ENCODE data around the gene PLIN5. TPM values are rescaled to one million over a fixed set of nuclear protein-coding genes. Genes with fewer than 3 reads are reported as not detected.

Gene PLIN5
- total and polyA plus RNA-seq, 2 donors (not counting 1 experiment from before 2014, with no cell fraction given), result not detected

GRCh38 chr19:4533334-4533733 is 1.7 kb downstream of the PLIN5 start:
- Histone ChIP-seq H3K27ac (ENCODE audit: insufficient read depth, low read length) (no peak overlapping the region), H3K9me3 (ENCODE audit: control insufficient read depth, insufficient read depth, low read depth, low read length) (no peaks in the 10 kb centered on the region), H3K4me2 (ENCODE audit: extremely low read depth, insufficient read depth, low read length) (no peak overlapping the region), H3K9ac (ENCODE audit: insufficient read depth, low read length) (no peak overlapping the region), H3K79me2 (ENCODE audit: control insufficient read depth, insufficient read depth, low read length) (no peaks in the 10 kb centered on the region), H3K36me3 (ENCODE audit: control insufficient read depth, insufficient read depth, low read length) (no peaks in the 10 kb centered on the region), H3K4me3 (replicated peaks in 1 of 4; ENCODE audit: control extremely low read depth in 1 of 4, insufficient read depth in 1 of 4, low read depth in 3 of 4, low read length in 4 of 4) (no peak overlapping the region), H3K4me1 (ENCODE audit: control insufficient read depth, extremely low read depth, insufficient read depth, low read length) (no peaks in the 10 kb centered on the region), H3K27me3 (ENCODE audit: control insufficient read depth, insufficient read depth, low read length) (peaks cover 7% of the 10 kb centered on the region), H2AFZ (ENCODE audit: low read length) (no peak overlapping the region), H4K20me1 (ENCODE audit: control insufficient read depth, extremely low read depth, insufficient read depth, low read length) (no peaks in the 10 kb centered on the region)
- no peak for DNase-seq (ENCODE audit: low read depth in 2 of 2)
- TF ChIP-seq EZH2 (IDR thresholded peaks at IDR 0.05; ENCODE audit: low read length, missing control alignments), result no peak
- no peak for TF ChIP-seq CTCF (conservative IDR thresholded peaks at IDR 0.05 in 1 of 2, IDR thresholded peaks at IDR 0.05 in 1 of 2; ENCODE audit: low read depth in 1 of 2, low read length in 2 of 2)

DNA sequence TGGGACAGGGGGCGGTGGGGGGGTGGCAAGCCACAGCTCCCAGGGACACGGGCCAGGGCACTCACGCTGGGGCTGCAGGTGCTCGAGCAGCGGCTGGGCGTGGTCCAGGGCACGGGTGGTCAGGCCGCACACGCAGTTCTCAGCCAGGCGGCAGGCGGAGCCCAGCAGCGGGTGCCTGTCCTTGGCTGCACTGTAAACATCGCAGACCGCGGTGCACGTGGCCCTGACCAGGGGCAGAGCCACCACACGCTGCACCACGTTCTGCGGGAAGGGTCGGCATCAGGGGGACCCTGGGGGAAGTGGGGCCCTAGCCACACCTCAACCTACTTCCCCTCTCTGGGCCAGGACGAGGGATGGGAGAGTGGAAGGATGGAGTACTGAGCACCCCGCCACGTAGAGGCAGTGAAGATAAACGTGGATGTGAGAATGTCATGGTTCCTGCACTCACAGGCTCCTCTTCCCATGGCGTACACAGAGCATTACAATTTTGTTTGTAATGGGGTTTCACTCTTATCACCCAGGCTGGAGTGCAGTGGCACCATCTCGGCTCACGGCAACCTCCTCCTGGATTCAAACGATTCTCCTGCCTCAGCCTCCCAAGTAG is 3.4 kb downstream of the PLIN5 start:
- Histone ChIP-seq H4K20me1 (ENCODE audit: control insufficient read depth, extremely low read depth, insufficient read depth, low read length) (no peaks in the 10 kb centered on the region), H3K27me3 (ENCODE audit: control insufficient read depth, insufficient read depth, low read length) (peaks cover 7% of the 10 kb centered on the region), H3K4me1 (ENCODE audit: control insufficient read depth, extremely low read depth, insufficient read depth, low read length) (no peaks in the 10 kb centered on the region), H3K27ac (ENCODE audit: insufficient read depth, low read length) (no peak overlapping the region), H3K4me2 (ENCODE audit: extremely low read depth, insufficient read depth, low read length) (no peak overlapping the region), H2AFZ (ENCODE audit: low read length) (no peak overlapping the region), H3K36me3 (ENCODE audit: control insufficient read depth, insufficient read depth, low read length) (no peaks in the 10 kb centered on the region), H3K9ac (ENCODE audit: insufficient read depth, low read length) (no peak overlapping the region), H3K9me3 (ENCODE audit: control insufficient read depth, insufficient read depth, low read depth, low read length) (no peaks in the 10 kb centered on the region), H3K4me3 (replicated peaks in 1 of 4; ENCODE audit: control extremely low read depth in 1 of 4, insufficient read depth in 1 of 4, low read depth in 3 of 4, low read length in 4 of 4) (no peak overlapping the region), H3K79me2 (ENCODE audit: control insufficient read depth, insufficient read depth, low read length) (no peaks in the 10 kb centered on the region)
- TF ChIP-seq EZH2 (IDR thresholded peaks at IDR 0.05; ENCODE audit: low read length, missing control alignments), result no peak
- no peak for TF ChIP-seq CTCF (conservative IDR thresholded peaks at IDR 0.05 in 1 of 2, IDR thresholded peaks at IDR 0.05 in 1 of 2; ENCODE audit: low read depth in 1 of 2, low read length in 2 of 2)
- no peak for DNase-seq (ENCODE audit: low read depth in 2 of 2)

DNA sequence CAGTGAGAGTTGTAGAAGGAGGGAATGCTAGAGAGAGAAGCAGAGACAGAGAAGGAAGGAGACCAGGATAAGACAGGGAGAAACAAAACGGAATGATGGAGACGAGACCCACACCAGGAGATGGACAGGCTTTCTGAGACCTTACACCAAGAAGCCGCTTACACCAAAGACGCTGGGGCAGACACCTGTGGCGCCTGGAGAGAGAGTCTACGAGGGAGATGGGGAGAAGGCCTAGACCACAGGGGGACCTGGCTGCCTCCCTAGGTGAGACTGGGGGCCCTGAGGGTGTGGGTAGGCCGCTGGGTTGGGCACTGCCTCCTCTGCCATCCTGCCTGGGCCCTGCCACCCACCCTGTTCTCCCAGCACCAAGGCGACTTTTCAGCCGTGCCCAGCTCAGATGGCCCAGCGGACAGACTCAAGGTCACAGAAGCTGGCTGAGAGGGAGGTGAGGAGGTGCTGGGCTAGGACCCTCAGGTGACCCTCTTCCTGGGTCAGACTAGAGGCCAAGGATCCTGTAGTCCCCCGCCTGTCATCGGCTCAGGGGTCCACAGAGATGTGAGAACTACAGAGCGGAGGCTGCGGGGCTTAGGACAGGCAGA is 5.0 kb downstream of the PLIN5 start:
- Histone ChIP-seq H3K4me3 (replicated peaks in 1 of 4; ENCODE audit: control extremely low read depth in 1 of 4, insufficient read depth in 1 of 4, low read depth in 3 of 4, low read length in 4 of 4) (no peak overlapping the region), H3K79me2 (ENCODE audit: control insufficient read depth, insufficient read depth, low read length) (no peaks in the 10 kb centered on the region), H3K9ac (ENCODE audit: insufficient read depth, low read length) (no peak overlapping the region), H3K36me3 (ENCODE audit: control insufficient read depth, insufficient read depth, low read length) (no peaks in the 10 kb centered on the region), H3K9me3 (ENCODE audit: control insufficient read depth, insufficient read depth, low read depth, low read length) (no peaks in the 10 kb centered on the region), H3K27me3 (ENCODE audit: control insufficient read depth, insufficient read depth, low read length) (peaks cover 7% of the 10 kb centered on the region), H3K4me2 (ENCODE audit: extremely low read depth, insufficient read depth, low read length) (no peak overlapping the region), H3K4me1 (ENCODE audit: control insufficient read depth, extremely low read depth, insufficient read depth, low read length) (no peaks in the 10 kb centered on the region), H3K27ac (ENCODE audit: insufficient read depth, low read length) (no peak overlapping the region), H2AFZ (ENCODE audit: low read length) (no peak overlapping the region), H4K20me1 (ENCODE audit: control insufficient read depth, extremely low read depth, insufficient read depth, low read length) (no peaks in the 10 kb centered on the region)
- DNase-seq (ENCODE audit: low read depth in 2 of 2), result no peak
- TF ChIP-seq CTCF (conservative IDR thresholded peaks at IDR 0.05 in 1 of 2, IDR thresholded peaks at IDR 0.05 in 1 of 2; ENCODE audit: low read depth in 1 of 2, low read length in 2 of 2), result no peak
- no peak for TF ChIP-seq EZH2 (IDR thresholded peaks at IDR 0.05; ENCODE audit: low read length, missing control alignments)
